Adrenal gland (tissue), 12 donors: ENCODE data around the gene FBLN5. TPM values are rescaled to one million over a fixed set of nuclear protein-coding genes. Genes with fewer than 3 reads are reported as not detected.
A peak's percentile ranks its signal among the peaks of the same experiment; 100 is the strongest.

ENCODE experiments used
- DNase-seq, 7 donors: peaks; one replicate each; pipeline ENCODE4 v3.0.0-alpha.2; 2019 to 2020
- H3K27ac ChIP-seq, 5 donors: fragments of 200-600 bp; sonication (generic) in 4 of 5; 1 replicate in 3 of 5; 2 replicates in 2 of 5; pipeline versions ENCODE4 v1.5.1 to v1.8.0; 2016 to 2020; ENCODE audit warnings: mild to moderate bottlenecking in 1 of 5
- H3K27me3 ChIP-seq: fragments of 200-600 bp; 2 replicates; pipeline ENCODE4 v1.8.0; 2021
- H3K36me3 ChIP-seq, 2 donors: fragments of 200-600 bp; replicated peaks in 1 of 2; 1 replicate in 1 of 2; 2 replicates in 1 of 2; pipeline versions ENCODE4 v1.5.1 to v1.8.0; 2018 to 2022
- H3K4me1 ChIP-seq, 2 donors: fragments of 200-600 bp; replicated peaks in 1 of 2; 1 replicate in 1 of 2; 2 replicates in 1 of 2; pipeline versions ENCODE4 v1.5.1 to v1.8.0; 2018 to 2021
- H3K4me3 ChIP-seq, 4 donors: fragments of 200-600 bp; sonication (generic) in 3 of 4; one replicate each; pipeline ENCODE4 v1.5.1; 2016 to 2018
- H3K9me3 ChIP-seq, 3 donors: fragments of 200-600 bp; sonication (generic) in 1 of 3; replicated peaks in 1 of 3; 1 replicate in 2 of 3; 2 replicates in 1 of 3; pipeline versions ENCODE4 v1.5.1 to v1.8.0; 2016 to 2021
- POLR2A ChIP-seq, 2 donors: fragments of 450-650 bp; IDR thresholded peaks; one replicate each; pipeline ENCODE4 v1.6.1; 2017; ENCODE audit warnings: antibody characterized with exemption in 2 of 2, mild to moderate bottlenecking in 2 of 2, moderate library complexity in 1 of 2
- WGBS, 4 donors: extraction: QIAGEN DNeasy Blood & Tissue Kit in 2 of 4; methylation state at CpG; one replicate each; pipeline versions ENCODE4 v1.1.5 to v1.1.7; 2013 to 2017; 5-methylcytosine and 5-hydroxymethylcytosine counted together
- intact Hi-C, 2 donors: fragments of 100-400 bp; cut with DNase I; formaldehyde crosslinking; loops; one replicate each; pipeline versions ENCODE4 v1.14.1 to v1.15.0; 2022 to 2023
- polyA plus RNA-seq, 3 donors: library from polyadenylated mRNA; stranded (reverse); fragments of 200-250 nt in 2 of 3; fragments of 350-450 nt in 1 of 3; fragmentation: Illumina TruSeq in 1 of 3; extraction: RNeasy Lipid Tissue Mini Kit (QIAGEN cat#74804) in 1 of 3; gene quantifications; one replicate each; pipeline ENCODE4 v1.2.3, GENCODE V29; 2013 to 2014
- total RNA-seq, 9 donors: library from RNA; depleted of rRNA in 4 of 9; stranded (reverse); fragments of >200 nt in 4 of 9; fragments of 120-200 nt in 1 of 9; fragmentation: NEBNext Ultra II Directional in 1 of 9; extraction: Animal tissue kit (Norgen Biotek cat#: 25700) in 1 of 9; gene quantifications; one replicate each; pipeline versions ENCODE4 v1.1.0 to v1.2.4, GENCODE V29; 2013 to 2023
- TF ChIP-seq, protein P1 (sequence below), 6 experiments: fragments of 450-650 bp in 4 of 6; fragments of 200-600 bp in 2 of 6; sonication (generic) in 1 of 6; IDR thresholded peaks; 1 replicate in 5 of 6; 2 replicates in 1 of 6; pipeline versions ENCODE4 v1.5.1 to v1.8.0; 2016 to 2021; ENCODE audit warnings: antibody characterized with exemption in 6 of 6, mild to moderate bottlenecking in 2 of 6, moderate library complexity in 1 of 6
- donor health status: healthy with polysubstance abuse.
- donor health status: Bipolar disorder and iron deficiency.
- donor health status: DM: yes; HTN: yes; CAD: no.
- donor health status: DM: no; HTN: no; CAD: no.
- donor health status: DM: no; HTN: no; CAD: no.
- donor health status: DM: yes; HTN: yes; CAD: no.

FBLN5 gene
- total and polyA plus RNA-seq, 12 donors: 26.0 to 389 (median 125) TPM

DNA sequence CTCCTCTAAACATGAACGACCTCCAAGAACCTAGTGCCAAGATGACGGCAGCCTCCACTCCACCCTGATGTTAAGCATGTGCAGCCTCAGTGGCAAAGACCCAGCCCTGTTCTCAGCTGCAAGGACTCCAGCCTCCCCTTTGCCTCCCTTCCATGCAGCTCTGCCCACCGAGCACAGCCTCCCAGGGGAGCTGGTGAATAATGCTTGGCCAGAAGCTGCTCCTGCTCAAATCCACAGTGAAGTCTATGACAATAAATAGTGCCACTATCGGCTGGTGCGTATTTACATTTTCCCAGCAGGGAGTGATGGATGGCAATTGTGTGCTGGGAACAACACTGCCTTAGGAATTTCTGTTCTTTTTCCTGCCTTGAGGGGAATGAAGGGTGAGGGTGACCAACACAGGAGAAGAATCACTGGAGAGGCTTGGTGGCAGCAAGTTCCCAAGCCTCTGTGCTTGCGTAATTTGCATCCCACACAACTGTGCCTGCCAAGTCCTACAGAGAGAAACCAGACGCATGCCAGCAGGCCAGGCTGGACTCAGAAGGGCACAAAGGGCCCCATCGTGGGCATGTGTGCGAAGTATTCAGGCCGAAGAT lies 50.3 kb downstream of the FBLN5 start:
- 62 to 68% (median 65%) methylated on average over 8 to 10 of the region's 10 CpGs for WGBS, 4 donors
- TF ChIP-seq, protein P1, sequence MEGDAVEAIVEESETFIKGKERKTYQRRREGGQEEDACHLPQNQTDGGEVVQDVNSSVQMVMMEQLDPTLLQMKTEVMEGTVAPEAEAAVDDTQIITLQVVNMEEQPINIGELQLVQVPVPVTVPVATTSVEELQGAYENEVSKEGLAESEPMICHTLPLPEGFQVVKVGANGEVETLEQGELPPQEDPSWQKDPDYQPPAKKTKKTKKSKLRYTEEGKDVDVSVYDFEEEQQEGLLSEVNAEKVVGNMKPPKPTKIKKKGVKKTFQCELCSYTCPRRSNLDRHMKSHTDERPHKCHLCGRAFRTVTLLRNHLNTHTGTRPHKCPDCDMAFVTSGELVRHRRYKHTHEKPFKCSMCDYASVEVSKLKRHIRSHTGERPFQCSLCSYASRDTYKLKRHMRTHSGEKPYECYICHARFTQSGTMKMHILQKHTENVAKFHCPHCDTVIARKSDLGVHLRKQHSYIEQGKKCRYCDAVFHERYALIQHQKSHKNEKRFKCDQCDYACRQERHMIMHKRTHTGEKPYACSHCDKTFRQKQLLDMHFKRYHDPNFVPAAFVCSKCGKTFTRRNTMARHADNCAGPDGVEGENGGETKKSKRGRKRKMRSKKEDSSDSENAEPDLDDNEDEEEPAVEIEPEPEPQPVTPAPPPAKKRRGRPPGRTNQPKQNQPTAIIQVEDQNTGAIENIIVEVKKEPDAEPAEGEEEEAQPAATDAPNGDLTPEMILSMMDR (IDR thresholded peaks at IDR 0.05): no peak
- no peak for TF ChIP-seq POLR2A (IDR thresholded peaks at IDR 0.05)
- Histone ChIP-seq H3K4me1 (no peaks in the 10 kb centered on the region), H3K4me3 (no peak overlapping the region), H3K36me3 (no peaks in the 10 kb centered on the region), H3K27ac (peak overlapping the region in 2 of 5 donors; percentile 26 to 69), H3K9me3 (no peaks in the 10 kb centered on the region), H3K27me3 (no peaks in the 10 kb centered on the region)
- DNase-seq: peak in 1 of 7 donors; percentile 68
- intact Hi-C loops: no loop called here

DNA sequence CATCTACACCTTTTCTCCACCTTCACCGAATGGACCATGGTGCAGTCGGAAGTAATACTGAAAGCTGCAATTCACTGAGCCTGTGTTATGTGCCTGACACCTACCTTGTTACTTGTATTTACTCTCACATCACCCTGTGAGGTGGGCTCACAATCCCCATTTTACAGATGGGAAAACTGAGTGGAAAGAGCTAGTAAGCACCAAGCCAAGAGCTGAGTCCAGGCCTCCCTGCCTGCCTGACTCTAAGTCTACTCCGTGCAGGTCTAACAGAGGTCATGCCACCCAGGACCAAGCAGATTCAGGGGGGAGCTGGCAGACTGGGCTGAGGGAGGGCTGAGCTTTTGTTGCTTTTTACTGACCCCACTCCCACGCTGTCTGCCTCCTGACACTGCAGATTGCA lies 51.1 kb downstream of the FBLN5 start:
- H3K27me3 ChIP-seq: no peaks in the 10 kb centered on the region
- intact Hi-C loops: no loop called here
- H3K4me3 ChIP-seq: no peak overlapping the region
- 86 to 95% (median 89%) methylated on average over 4 of the region's 4 CpGs for WGBS, 4 donors
- H3K9me3 ChIP-seq: no peaks in the 10 kb centered on the region
- no peak for DNase-seq
- H3K36me3 ChIP-seq: no peaks in the 10 kb centered on the region
- H3K27ac ChIP-seq: peak overlapping the region in 2 of 5 donors; percentile 26 to 69
- H3K4me1 ChIP-seq: peaks cover 0 to 5% of the 10 kb centered on the region in 2 donors
- TF ChIP-seq POLR2A (IDR thresholded peaks at IDR 0.05): no peak
- TF ChIP-seq, protein P1 (IDR thresholded peaks at IDR 0.05): no peak

DNA sequence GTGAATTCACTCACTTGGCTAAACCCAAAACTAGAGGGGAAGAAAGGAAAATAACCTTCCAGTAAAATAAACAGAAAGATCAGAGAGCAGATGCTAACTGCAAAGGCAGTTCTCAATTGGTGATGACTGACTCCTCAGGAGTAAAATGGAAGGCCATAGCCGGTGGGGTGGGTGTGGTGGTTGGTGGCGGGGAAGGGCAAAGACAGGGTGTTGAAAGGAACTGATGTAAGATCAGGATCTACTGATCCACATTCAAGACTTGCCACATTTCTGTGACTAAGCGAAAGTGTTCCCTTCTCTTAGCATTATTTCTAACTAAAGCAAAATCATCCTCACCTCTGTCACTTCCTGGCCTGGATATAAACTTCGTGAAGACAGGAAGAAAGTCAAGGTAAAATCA lies 53.8 kb downstream of the FBLN5 start:
- peak overlapping the region in 1 of 5 donors; percentile 17 for H3K27ac ChIP-seq
- intact Hi-C loops: no loop called here
- no peak for DNase-seq

DNA sequence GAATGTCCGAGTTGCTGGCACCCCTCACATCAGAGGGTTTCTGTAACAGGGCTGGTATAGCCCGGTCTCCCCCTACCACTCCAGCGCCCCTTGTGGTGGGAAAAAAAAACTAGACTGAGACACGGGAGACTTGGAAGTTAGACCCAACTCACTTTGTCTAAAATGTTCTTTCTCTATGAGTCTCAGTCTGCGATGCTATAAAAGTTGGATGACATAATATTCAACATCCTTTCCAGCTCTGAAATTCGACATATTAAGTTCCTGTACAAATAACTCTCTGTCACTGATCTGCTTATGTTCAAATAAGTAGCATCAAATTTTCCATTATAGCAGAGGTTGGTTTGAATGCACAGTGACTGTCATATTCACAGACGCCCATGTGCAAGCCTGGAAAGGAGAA lies 54.5 kb downstream of the FBLN5 start:
- 39 to 45% (median 42%) methylated on average over 7 of the region's 7 CpGs for WGBS, 4 donors
- H3K4me3 ChIP-seq: no peak overlapping the region
- no peaks in the 10 kb centered on the region for H3K27me3 ChIP-seq
- no peaks in the 10 kb centered on the region for H3K36me3 ChIP-seq
- intact Hi-C loops: no loop called here
- TF ChIP-seq, protein P1 (IDR thresholded peaks at IDR 0.05): peak in 3 of 6 experiments; percentile 21 to 39 (median 23)
- no peak for TF ChIP-seq POLR2A (IDR thresholded peaks at IDR 0.05)
- peaks cover 0 to 5% of the 10 kb centered on the region in 2 donors for H3K4me1 ChIP-seq
- H3K9me3 ChIP-seq: no peaks in the 10 kb centered on the region
- H3K27ac ChIP-seq: peak overlapping the region in 2 of 5 donors; percentile 24 to 68
- no peak for DNase-seq

More for the DNA sequence above, 53.8 kb downstream of the FBLN5 start:
- 69 to 78% (median 75%) methylated on average over 4 of the region's 4 CpGs for WGBS, 4 donors
- Histone ChIP-seq H3K36me3 (no peaks in the 10 kb centered on the region), H3K4me3 (no peak overlapping the region), H3K9me3 (no peaks in the 10 kb centered on the region), H3K4me1 (peaks cover 0 to 5% of the 10 kb centered on the region in 2 donors), H3K27me3 (no peaks in the 10 kb centered on the region)
- no peak for TF ChIP-seq POLR2A (IDR thresholded peaks at IDR 0.05)
- TF ChIP-seq, protein P1 (IDR thresholded peaks at IDR 0.05): no peak
